SK-N-MC (cell line): ENCODE data around the gene KLHL20.
"Not testable (repeated sequence)": the region's sequence is repeated elsewhere in the genome, so short reads cannot be mapped to it uniquely, and the experiment has no call there.

Experiments used
- DNase-seq: peaks from one replicate; pipeline ENCODE4 v3.0.0-alpha.2; 2011; ENCODE audit warnings: low read depth, low spot score
- H3K27ac ChIP-seq: fragments of 200-600 bp; sonication (generic); 2 replicates; pipeline ENCODE4 v1.5.1; 2016; ENCODE audit warnings: mixed run types
- H3K36me3 ChIP-seq: fragments of 200-600 bp; sonication (generic); 2 replicates; pipeline ENCODE4 v1.6.1; 2017; ENCODE audit warnings: antibody characterized with exemption, low read length, mixed read lengths; ENCODE audit not compliant: insufficient read depth
- H3K4me3 ChIP-seq: fragments of 200-600 bp; sonication (generic); 2 replicates; pipeline ENCODE4 v1.5.1; 2016
- H3K9ac ChIP-seq: fragments of 200-600 bp; sonication (generic); 2 replicates; pipeline ENCODE4 v1.8.0; 2017; ENCODE audit warnings: mixed run types, mixed read lengths; ENCODE audit not compliant: insufficient read length
- H3K9me3 ChIP-seq: fragments of 200-600 bp; sonication (generic); 2 replicates; pipeline ENCODE4 v1.6.1; 2017; ENCODE audit warnings: low read depth, mild to moderate bottlenecking, antibody characterized with exemption, low read length, moderate library complexity, mixed read lengths
- EZH2 ChIP-seq: fragments of 200-600 bp; sonication (generic); IDR thresholded peaks from one replicate; pipeline ENCODE4 v1.6.1; 2017; ENCODE audit warnings: antibody characterized with exemption
- FOXP2 ChIP-seq: optimal IDR thresholded peaks from 2 replicates; pipeline ENCODE3; 2011; ENCODE audit warnings: mild to moderate bottlenecking, moderate library complexity; ENCODE audit not compliant: insufficient read depth; ENCODE audit errors: extremely low read length, control extremely low read depth
- POLR2AphosphoS5 ChIP-seq: IDR thresholded peaks from 2 replicates; pipeline ENCODE4 v1.6.1; 2012; ENCODE audit warnings: mild to moderate bottlenecking, low read depth, low read length, borderline replicate concordance

The KLHL20 gene

DNA sequence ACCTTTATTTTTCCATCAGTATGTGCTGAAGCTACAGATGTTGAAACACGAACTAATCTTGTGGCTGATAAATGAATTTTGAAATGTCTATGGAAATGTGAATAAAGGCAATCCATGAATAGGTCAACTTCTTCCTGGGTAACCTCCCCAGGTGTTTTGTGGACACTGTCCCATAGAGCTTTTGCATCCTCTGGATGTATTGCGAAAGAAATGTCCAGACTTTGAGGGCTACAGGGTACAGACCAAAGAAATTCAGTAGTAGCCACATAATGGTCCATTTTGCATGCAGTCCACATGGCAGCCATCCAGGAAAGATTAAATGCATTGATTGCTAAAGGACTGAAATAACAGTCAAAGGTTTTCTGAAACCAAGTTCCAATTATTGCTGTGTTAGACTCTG is 88.2 kb downstream of the KLHL20 start:
- Histone ChIP-seq H3K9ac (no peak overlapping the region), H3K4me3 (no peak overlapping the region), H3K36me3 (peaks cover 64% of the 10 kb centered on the region), H3K9me3 (no peaks in the 10 kb centered on the region), H3K27ac (no peak overlapping the region)
- TF ChIP-seq EZH2 (no peak), POLR2AphosphoS5 (no peak), FOXP2 (no peak)
- DNase-seq: no peak

- not testable (repeated sequence) for H3K27ac ChIP-seq, H3K9me3 ChIP-seq, H3K4me3 ChIP-seq, DNase-seq, H3K9ac ChIP-seq
- H3K36me3 ChIP-seq: peaks cover 22% of the 10 kb centered on the region
Measured at GRCh38 chr1:173813654-173814053, 98.9 kb downstream of the KLHL20 start.

DNA sequence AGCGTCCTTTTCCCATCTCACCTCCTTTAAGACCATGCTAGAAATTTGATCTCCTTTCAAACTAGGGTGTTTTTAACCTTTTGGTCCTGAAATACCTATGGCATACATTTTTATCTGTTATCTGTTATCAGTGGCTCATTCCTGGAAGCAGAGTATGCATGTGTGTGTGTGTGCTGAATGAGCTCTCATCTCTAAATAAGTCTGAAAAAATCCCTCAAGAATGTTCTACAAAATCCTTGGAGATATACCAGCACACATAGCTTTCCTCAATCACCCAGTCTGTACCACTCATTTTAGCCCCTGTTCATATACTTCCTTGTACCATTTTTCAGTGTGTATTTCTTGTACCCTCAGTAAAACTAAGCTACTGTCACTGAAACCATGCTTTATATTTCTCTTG is 103.7 kb downstream of the KLHL20 start:
- no peaks in the 10 kb centered on the region for H3K9me3 ChIP-seq
- no peak overlapping the region for H3K4me3 ChIP-seq
- TF ChIP-seq FOXP2 (no peak), EZH2 (no peak), POLR2AphosphoS5 (no peak)
- H3K9ac ChIP-seq: no peak overlapping the region
- H3K36me3 ChIP-seq: peaks cover 39% of the 10 kb centered on the region
- H3K27ac ChIP-seq: no peak overlapping the region
- no peak for DNase-seq

- no peak overlapping the region for H3K4me3 ChIP-seq
- peaks cover 39% of the 10 kb centered on the region for H3K36me3 ChIP-seq
- no peaks in the 10 kb centered on the region for H3K9me3 ChIP-seq
- H3K9ac ChIP-seq: no peak overlapping the region
- TF ChIP-seq EZH2 (no peak), FOXP2 (no peak), POLR2AphosphoS5 (no peak)
- no peak overlapping the region for H3K27ac ChIP-seq
- DNase-seq: no peak
Measured at GRCh38 chr1:173821680-173822079, 106.9 kb downstream of the KLHL20 start.

DNA sequence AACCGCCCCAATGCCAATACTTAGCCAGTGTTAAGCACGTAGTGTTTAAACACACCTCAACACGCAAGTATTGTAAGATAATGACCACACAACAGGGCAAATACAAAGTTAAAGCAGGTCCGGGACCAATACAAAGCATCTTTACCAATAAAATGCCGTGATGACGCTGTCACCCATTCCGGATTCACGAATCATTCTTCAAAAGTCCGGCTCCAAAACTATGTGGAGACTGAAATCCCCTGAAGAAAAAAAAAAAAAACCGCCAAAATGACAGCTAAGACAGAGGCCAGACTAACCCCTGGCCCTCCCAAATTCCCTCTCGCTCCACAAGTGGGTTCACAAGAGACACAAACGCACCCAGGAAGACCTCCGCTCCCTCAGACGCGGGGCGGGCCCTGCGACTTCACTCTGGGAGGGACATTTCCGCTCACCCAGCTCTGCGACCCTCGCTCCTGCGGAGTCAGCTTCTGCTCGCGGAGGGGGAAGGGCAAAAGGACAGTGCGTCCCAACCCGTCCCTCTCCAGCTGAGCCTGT is 109.1 kb downstream of the KLHL20 start:
- Histone ChIP-seq H3K9me3 (no peaks in the 10 kb centered on the region), H3K9ac (peak overlapping the region; percentile 97), H3K36me3 (peaks cover 31% of the 10 kb centered on the region), H3K27ac (peak overlapping the region; percentile 99), H3K4me3 (peak overlapping the region; percentile 94)
- TF ChIP-seq EZH2 (no peak), FOXP2 (no peak), POLR2AphosphoS5 (no peak)
- no peak for DNase-seq

- H3K36me3 ChIP-seq: peaks cover 26% of the 10 kb centered on the region
- H3K27ac ChIP-seq: peak within 1 kb of the TSS; percentile 99
- no peak for TF ChIP-seq FOXP2
- peak; percentile 73 for TF ChIP-seq POLR2AphosphoS5
- DNase-seq: peak; percentile 94
- H3K9ac ChIP-seq: peak within 1 kb of the TSS; percentile 97
- peak within 1 kb of the TSS; percentile 94 for H3K4me3 ChIP-seq
- H3K9me3 ChIP-seq: no peaks in the 10 kb centered on the region
Measured at GRCh38 chr1:173824315-173825081, 109.7 kb downstream of the KLHL20 start, which contains the start of the genes CENPL and DARS2. Gene CENPL, minus strand, starts transcription at chr1:173824883. Its CDS starts 13,584 bp downstream, at chr1:173811299. Gene DARS2, plus strand, starts transcription at chr1:173824673. Its CDS starts 557 bp downstream, at chr1:173825230.

GRCh38 chr1:173827611-173828010 is 112.8 kb downstream of the KLHL20 start:
- DNase-seq: no peak
- Histone ChIP-seq H3K9ac (no peak overlapping the region), H3K9me3 (no peaks in the 10 kb centered on the region), H3K27ac (no peak overlapping the region), H3K4me3 (no peak overlapping the region), H3K36me3 (peaks cover 14% of the 10 kb centered on the region)
- TF ChIP-seq EZH2 (no peak), POLR2AphosphoS5 (no peak), FOXP2 (no peak)

DNA sequence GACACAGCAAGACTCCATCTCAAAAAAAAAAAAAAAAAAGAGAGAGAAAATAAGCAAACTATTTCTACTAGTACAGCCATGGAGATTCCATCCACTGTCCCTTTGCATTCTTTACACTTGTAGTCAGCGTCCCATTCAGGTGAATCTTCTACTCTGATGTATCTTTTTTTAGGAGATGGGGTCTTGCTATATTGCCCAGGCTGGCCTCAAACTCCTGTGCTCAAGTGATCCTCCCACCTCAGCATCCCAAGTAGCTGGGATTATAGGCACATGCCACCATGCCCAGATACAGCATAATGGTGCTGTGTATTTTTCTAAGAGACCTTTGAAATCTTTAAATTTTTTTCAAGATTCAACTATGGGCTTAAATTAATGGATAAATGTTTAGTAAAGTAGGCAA is 118.0 kb downstream of the KLHL20 start:
- DNase-seq: no peak
- Histone ChIP-seq H3K27ac (no peak overlapping the region), H3K4me3 (no peak overlapping the region), H3K9ac (no peak overlapping the region), H3K36me3 (peaks cover 54% of the 10 kb centered on the region), H3K9me3 (no peaks in the 10 kb centered on the region)
- TF ChIP-seq FOXP2 (no peak), EZH2 (no peak), POLR2AphosphoS5 (no peak)
